HepG2 (cell line): ENCODE measurements around the gene SPRTN. TPM values are rescaled to one million over a fixed set of nuclear protein-coding genes. Genes with fewer than 3 reads are reported as not detected.

ENCODE experiments used
- ATAC-seq: fragments of 200-7000 bp; cut with Tn5 transposase; 3 replicates; pipeline ENCODE4 v1.9.1; 2020; ENCODE audit warnings: mild to moderate bottlenecking, moderate library complexity
- BruUV-seq: library from RNA; stranded (reverse); fragments of 400-500 nt; replicated peaks from 2 replicates; lab custom pipeline; 2021; lab: Mats Ljungman, UMichigan
- CTCF ChIA-PET: fragments of 300-600 bp; formaldehyde crosslinking; extraction: SDS; loops from one replicate; lab custom pipeline; 2021; ENCODE audit warnings: low total read pairs, inconsistent platforms, low intra/inter-chr PET ratio; lab: Yijun Ruan, JAX
- POLR2A ChIA-PET: fragments of 350-600 bp; sonication (Branson Sonifier 250); formaldehyde crosslinking; loops from one replicate; lab custom pipeline; 2020; ENCODE audit warnings: antibody characterized with exemption, inconsistent platforms; lab: Yijun Ruan, JAX
- DNase-seq: peaks from one replicate; pipeline ENCODE4 v3.0.0-alpha.2; 2015; ENCODE audit warnings: low spot score
- FAIRE-seq: peaks from 3 replicates; lab custom pipeline; 2011; peaks lifted over from hg19 to GRCh38; lab: Jason Lieb, UNC
- H2AFZ ChIP-seq: one replicate; pipeline ENCODE4 v1.6.1; 2011; ENCODE audit warnings: low read length, inconsistent platforms
- H3K27ac ChIP-seq: fragments of 300-600 bp; 3 replicates; pipeline ENCODE4 v1.8.0; 2011; ENCODE audit warnings: mixed run types, mild to moderate bottlenecking, mixed read lengths, low read length, inconsistent platforms; ENCODE audit not compliant: insufficient read depth; ENCODE audit errors: extremely low read length
- H3K27me3 ChIP-seq, 2 experiments: fragments of 200-600 bp in 1 of 2; 2 replicates in 1 of 2; 3 replicates in 1 of 2; pipeline versions ENCODE4 v1.6.0 to v1.8.0; 2011; ENCODE audit warnings: low read length in 2 of 2, mild to moderate bottlenecking in 2 of 2, moderate library complexity in 2 of 2, inconsistent platforms in 1 of 2; ENCODE audit not compliant: insufficient read depth in 2 of 2, control insufficient read depth in 1 of 2
- H3K36me3 ChIP-seq, 2 experiments: fragments of 200-600 bp in 1 of 2; replicated peaks in 1 of 2; 2 replicates in 1 of 2; 3 replicates in 1 of 2; pipeline versions ENCODE4 v1.5.1 to v1.8.0; 2011; ENCODE audit warnings: low read length in 2 of 2, inconsistent platforms in 1 of 2; ENCODE audit not compliant: insufficient read depth in 2 of 2, control insufficient read depth in 1 of 2
- H3K4me1 ChIP-seq: 2 replicates; pipeline ENCODE4 v1.5.1; 2012; ENCODE audit warnings: low read length, inconsistent platforms; ENCODE audit not compliant: insufficient read depth
- H3K4me2 ChIP-seq: 2 replicates; pipeline ENCODE4 v1.6.0; 2011; ENCODE audit warnings: low read depth, low read length, inconsistent platforms
- H3K4me3 ChIP-seq, 3 experiments: fragments of 200-600 bp in 1 of 3; sonication (generic), shearing (Covaris generic) in 1 of 3; replicated peaks in 1 of 3; 2 replicates each; pipeline ENCODE4 v1.5.1; 2011 to 2016; ENCODE audit warnings: low read length in 3 of 3, inconsistent platforms in 2 of 3, low read depth in 2 of 3, mild to moderate bottlenecking in 2 of 3, control low read depth in 1 of 3, mixed read lengths in 1 of 3; ENCODE audit not compliant: insufficient read depth in 1 of 3
- H3K79me2 ChIP-seq: one replicate; pipeline ENCODE4 v1.6.1; 2011; ENCODE audit warnings: low read length, inconsistent platforms; ENCODE audit not compliant: insufficient read depth
- H3K9ac ChIP-seq: 2 replicates; pipeline ENCODE4 v1.6.0; 2011; ENCODE audit warnings: mild to moderate bottlenecking, low read depth, low read length, inconsistent platforms; ENCODE audit not compliant: insufficient read depth
- H3K9me3 ChIP-seq: 2 replicates; pipeline ENCODE4 v1.5.1; 2012; ENCODE audit warnings: mild to moderate bottlenecking, low read length
- H4K20me1 ChIP-seq: 2 replicates; pipeline ENCODE4 v1.6.0; 2011; ENCODE audit warnings: inconsistent platforms, mild to moderate bottlenecking, low read length, moderate library complexity; ENCODE audit not compliant: insufficient read depth
- DMTF1 ChIP-seq: sonication (generic); formaldehyde crosslinking; IDR thresholded peaks from 2 replicates; pipeline ENCODE4 v1.4.0; 2020; ENCODE audit warnings: mild to moderate bottlenecking, missing genetic modification reagents
- HNF4A ChIP-seq: sonication (generic); formaldehyde crosslinking; IDR thresholded peaks from 2 replicates; pipeline ENCODE4 v1.4.0; 2020; ENCODE audit warnings: missing genetic modification reagents
- REXO4 ChIP-seq: sonication (generic); formaldehyde crosslinking; IDR thresholded peaks from 2 replicates; pipeline ENCODE4 v1.8.0; 2022; ENCODE audit warnings: missing genetic modification reagents, mild to moderate bottlenecking, borderline replicate concordance
- ZBTB10 ChIP-seq: sonication (generic); formaldehyde crosslinking; IDR thresholded peaks from 2 replicates; pipeline ENCODE4 v1.4.0; 2020; ENCODE audit warnings: missing genetic modification reagents, borderline replicate concordance
- ZNF17 ChIP-seq: sonication (generic); formaldehyde crosslinking; IDR thresholded peaks from 2 replicates; pipeline ENCODE4 v1.5.0; 2020; ENCODE audit warnings: mild to moderate bottlenecking, missing genetic modification reagents
- ZNF263 ChIP-seq: sonication (generic); formaldehyde crosslinking; IDR thresholded peaks from 2 replicates; pipeline ENCODE4 v1.4.0; 2020; ENCODE audit warnings: missing genetic modification reagents
- ZNF460 ChIP-seq: sonication (generic); formaldehyde crosslinking; IDR thresholded peaks from 2 replicates; pipeline ENCODE4 v1.5.1; 2020; ENCODE audit warnings: missing genetic modification reagents, mild to moderate bottlenecking, borderline replicate concordance
- ZNF747 ChIP-seq: sonication (generic); formaldehyde crosslinking; IDR thresholded peaks from 2 replicates; pipeline ENCODE4 v1.8.1; 2023; ENCODE audit warnings: missing genetic modification reagents, mild to moderate bottlenecking, borderline replicate concordance
- WGBS: methylation state at CpG from one replicate; pipeline ENCODE4 v1.1.6; 2017; ENCODE audit warnings: low lambda C conversion rate; 5-methylcytosine and 5-hydroxymethylcytosine counted together
- in situ Hi-C: cut with HindIII; loops from 2 replicates; pipeline ENCODE4 v1.10.0; 2017; ENCODE audit warnings: low pct_unique_long_range_greater_than_20kb; ENCODE audit not compliant: extremely low pct_ligation_motif_present
- intact Hi-C: fragments of 100-400 bp; cut with micrococcal nuclease; formaldehyde crosslinking; loops from one replicate; pipeline ENCODE4 v1.10.0; 2022; ENCODE audit not compliant: unreplicated experiment
- polyA plus RNA-seq, 8 experiments: library from polyadenylated mRNA; depleted of rRNA in 3 of 8; stranded (reverse) in 7 of 8; unstranded in 1 of 8; fragments of >200 nt; fragmentation: Illumina TruSeq in 4 of 8; extraction: Trizol in 4 of 8; gene quantifications; 2 replicates each; pipeline versions ENCODE4 v1.2.1 to v1.2.3, GENCODE V29; 2011 to 2016; ENCODE audit warnings: low read depth in 4 of 8, missing spikeins in 1 of 8, mixed read lengths in 1 of 8; ENCODE audit not compliant: insufficient read depth in 1 of 8
- total RNA-seq, 5 experiments: library from RNA; depleted of rRNA; stranded (reverse); fragments of >200 nt; fragmentation: Illumina TruSeq; extraction: Trizol; gene quantifications; 2 replicates each; pipeline ENCODE4 v1.2.3, GENCODE V29; 2016; ENCODE audit warnings: low read depth in 1 of 5
- TF ChIP-seq, protein P1 (sequence below): sonication (generic); formaldehyde crosslinking; IDR thresholded peaks from 2 replicates; pipeline ENCODE4 v1.5.0; 2020; ENCODE audit warnings: mild to moderate bottlenecking, missing genetic modification reagents
- TF ChIP-seq, protein P2 (sequence below): sonication (generic); formaldehyde crosslinking; IDR thresholded peaks from 2 replicates; pipeline ENCODE4 v1.8.1; 2023; ENCODE audit warnings: missing genetic modification reagents, mild to moderate bottlenecking, borderline replicate concordance

Gene SPRTN
- total and polyA plus RNA-seq, 2 of the 13 experiments (the other 11 are each of a cell fraction or from before 2014, with no cell fraction given), result 4.2 to 15.2 TPM

- 38% methylated on average over 6 of the region's 6 CpGs for WGBS
- no peak for DNase-seq
- no peak for FAIRE-seq
- peak overlapping the region; percentile 97 for H3K4me2 ChIP-seq
- BruUV-seq, result no TSS peak
- in situ Hi-C loops, result no loop called here
- H3K36me3 ChIP-seq, result no peaks in the 10 kb centered on the region
- H3K27ac ChIP-seq, result no peak overlapping the region
- intact Hi-C loops, result loop anchor here (5.0 kb wide), 1 partner anchor 93 kb away; the partner anchor contains the start of gene GNPAT
- no peaks in the 10 kb centered on the region; a peak in 1 of 5 replicates for H3K27me3 ChIP-seq
- ChIA-PET CTCF (no interaction called here), POLR2A (no interaction called here)
- H3K79me2 ChIP-seq, result peaks cover 68% of the 10 kb centered on the region
- no peaks in the 10 kb centered on the region for H3K9me3 ChIP-seq
- ATAC-seq, result no peak
- peaks cover 10% of the 10 kb centered on the region; the same call in 1 of the 2 replicates for H4K20me1 ChIP-seq
- peak; percentile 84 for TF ChIP-seq ZNF263 (CRISPR knock-in tag)
- peak; percentile 43 for TF ChIP-seq ZNF460
- no peak for TF ChIP-seq DMTF1
- TF ChIP-seq ZNF17, result no peak
- TF ChIP-seq ZNF747 (CRISPR knock-in tag), result no peak
- TF ChIP-seq HNF4A (CRISPR knock-in tag), result no peak
- no peak for TF ChIP-seq ZBTB10
- TF ChIP-seq, protein P1, sequence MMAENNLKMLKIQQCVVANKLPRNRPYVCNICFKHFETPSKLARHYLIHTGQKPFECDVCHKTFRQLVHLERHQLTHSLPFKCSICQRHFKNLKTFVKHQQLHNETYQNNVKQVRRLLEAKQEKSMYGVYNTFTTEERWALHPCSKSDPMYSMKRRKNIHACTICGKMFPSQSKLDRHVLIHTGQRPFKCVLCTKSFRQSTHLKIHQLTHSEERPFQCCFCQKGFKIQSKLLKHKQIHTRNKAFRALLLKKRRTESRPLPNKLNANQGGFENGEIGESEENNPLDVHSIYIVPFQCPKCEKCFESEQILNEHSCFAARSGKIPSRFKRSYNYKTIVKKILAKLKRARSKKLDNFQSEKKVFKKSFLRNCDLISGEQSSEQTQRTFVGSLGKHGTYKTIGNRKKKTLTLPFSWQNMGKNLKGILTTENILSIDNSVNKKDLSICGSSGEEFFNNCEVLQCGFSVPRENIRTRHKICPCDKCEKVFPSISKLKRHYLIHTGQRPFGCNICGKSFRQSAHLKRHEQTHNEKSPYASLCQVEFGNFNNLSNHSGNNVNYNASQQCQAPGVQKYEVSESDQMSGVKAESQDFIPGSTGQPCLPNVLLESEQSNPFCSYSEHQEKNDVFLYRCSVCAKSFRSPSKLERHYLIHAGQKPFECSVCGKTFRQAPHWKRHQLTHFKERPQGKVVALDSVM (CRISPR knock-in tag), result peak; percentile 83
- TF ChIP-seq REXO4 (CRISPR knock-in tag), result no peak
- TF ChIP-seq, protein P2, sequence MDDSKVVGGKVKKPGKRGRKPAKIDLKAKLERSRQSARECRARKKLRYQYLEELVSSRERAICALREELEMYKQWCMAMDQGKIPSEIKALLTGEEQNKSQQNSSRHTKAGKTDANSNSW, result no peak
- H3K4me1 ChIP-seq, result peaks cover 33% of the 10 kb centered on the region
- H3K4me3 ChIP-seq, result peak overlapping the region; percentile 37 to 93 (median 62)
- peak overlapping the region; percentile 44; the same call in 1 of the 2 replicates for H3K9ac ChIP-seq
- H2AFZ ChIP-seq, result no peak overlapping the region
These were observed 3.1 kb upstream of the SPRTN start for GRCh38 chr1:231334952-231335351.
